Natural killer cell (primary cell): Measurements from ENCODE around the gene PLAAT2. TPM values are rescaled to one million over a fixed set of nuclear protein-coding genes. Genes with fewer than 3 reads are reported as not detected.

ENCODE experiments used
- ATAC-seq, 3 donors: fragments of 150-1000 bp in 2 of 3; fragments of 200-7000 bp in 1 of 3; cut with Tn5 transposase; 1 replicate in 1 of 3; 2 replicates in 2 of 3; pipeline ENCODE4 v1.10.0; 2021; ENCODE audit warnings: mild to moderate bottlenecking in 2 of 3, moderate library complexity in 2 of 3
- DNase-seq, 2 donors: peaks; one replicate each; pipeline versions ENCODE4 v3.0.0 to v3.0.0-alpha.2; 2013 to 2021; ENCODE audit warnings: mixed read lengths in 1 of 2
- H3K27ac ChIP-seq: one replicate; pipeline ENCODE4 v1.5.1; 2013; ENCODE audit warnings: mild to moderate bottlenecking, low read length
- H3K27me3 ChIP-seq: one replicate; pipeline ENCODE4 v1.6.1; 2013; ENCODE audit warnings: low read length; ENCODE audit not compliant: control insufficient read depth, insufficient read depth
- H3K36me3 ChIP-seq: one replicate; pipeline ENCODE4 v1.6.1; 2013; ENCODE audit warnings: low read length; ENCODE audit not compliant: control insufficient read depth, insufficient read depth
- H3K4me1 ChIP-seq: one replicate; pipeline ENCODE4 v1.6.1; 2013; ENCODE audit warnings: low read length; ENCODE audit not compliant: control insufficient read depth, insufficient read depth
- H3K4me3 ChIP-seq: one replicate; pipeline ENCODE4 v1.5.1; 2013; ENCODE audit warnings: low read length
- H3K9me3 ChIP-seq: one replicate; pipeline ENCODE4 v1.6.1; 2013; ENCODE audit warnings: low read length; ENCODE audit not compliant: control insufficient read depth, insufficient read depth
- H3K27ac Mint-ChIP-seq, 2 donors: one replicate each; pipeline ENCODE4 v1.8.0; 2022; ENCODE audit warnings: mild to moderate bottlenecking in 2 of 2, mixed read lengths in 2 of 2, moderate library complexity in 1 of 2
- H3K27me3 Mint-ChIP-seq, 2 donors: one replicate each; pipeline ENCODE4 v1.8.0; 2022; ENCODE audit warnings: low read depth in 2 of 2, mixed read lengths in 2 of 2
- H3K36me3 Mint-ChIP-seq: one replicate; pipeline ENCODE4 v1.8.0; 2022; ENCODE audit warnings: mixed read lengths
- H3K4me1 Mint-ChIP-seq, 2 donors: one replicate each; pipeline ENCODE4 v1.8.0; 2022; ENCODE audit warnings: mixed read lengths in 2 of 2
- H3K4me3 Mint-ChIP-seq: one replicate; pipeline ENCODE4 v1.8.0; 2022; ENCODE audit warnings: mild to moderate bottlenecking, moderate library complexity, mixed read lengths
- H3K9me3 Mint-ChIP-seq, 2 donors: one replicate each; pipeline ENCODE4 v1.8.0; 2022; ENCODE audit warnings: mixed read lengths in 2 of 2
- WGBS: methylation state at CpG from one replicate; pipeline ENCODE4 v1.1.7; 2013; ENCODE audit warnings: missing lambda C conversion rate; ENCODE audit not compliant: insufficient coverage; 5-methylcytosine and 5-hydroxymethylcytosine counted together
- intact Hi-C: fragments of 100-400 bp; cut with micrococcal nuclease; formaldehyde crosslinking; loops from one replicate; pipeline ENCODE4 v1.14.2; 2022
- total RNA-seq, 4 donors: library from RNA; stranded (reverse); fragments of 120-200 nt in 1 of 4; gene quantifications; one replicate each; pipeline versions ENCODE4 v1.2.3 to v1.2.4, GENCODE V29; 2013 to 2022
- TF ChIP-seq, protein P1 (sequence below): fragments of 200-600 bp; IDR thresholded peaks from one replicate; pipeline ENCODE4 v1.8.0; 2022; ENCODE audit warnings: antibody characterized with exemption

Gene PLAAT2
- total RNA-seq, 3 donors from 2014 or later (not counting 1 experiment from before 2014, with no cell fraction given), result 1.6 to 5.6 (median 4.6) TPM

DNA sequence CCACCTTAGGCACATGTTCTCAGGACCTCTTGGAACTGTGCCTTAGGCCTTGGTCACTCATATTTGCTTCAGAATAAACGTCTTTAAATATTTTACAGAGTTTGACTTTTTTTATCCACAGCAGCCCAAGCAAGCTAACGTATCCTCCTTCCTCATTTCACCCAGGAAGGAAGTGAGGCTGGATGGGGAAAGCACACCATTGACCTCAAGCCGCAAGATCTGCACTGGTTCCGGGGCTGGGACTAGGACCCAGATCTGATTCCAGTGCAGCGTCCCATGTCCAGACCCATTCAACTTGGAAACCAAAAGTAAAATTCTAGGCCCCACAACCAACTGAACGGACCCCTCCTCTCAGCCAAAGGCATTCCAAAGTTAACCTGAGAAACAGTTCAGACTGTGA is 59.7 kb downstream of the PLAAT2 start:
- peaks cover 7% of the 10 kb centered on the region for H3K9me3 ChIP-seq
- intact Hi-C loops, result no loop called here
- H3K27me3 ChIP-seq, result no peaks in the 10 kb centered on the region
- H3K27me3 Mint-ChIP-seq, result peaks cover 0 to 5% of the 10 kb centered on the region in 2 donors
- ATAC-seq (peak in 1 of 3 donors; percentile 54), DNase-seq (no peak)
- no peak overlapping the region for H3K4me3 Mint-ChIP-seq
- H3K4me1 ChIP-seq, result peaks cover 23% of the 10 kb centered on the region
- peaks cover 3 to 7% of the 10 kb centered on the region in 2 donors for H3K9me3 Mint-ChIP-seq
- no peak overlapping the region for H3K27ac Mint-ChIP-seq
- H3K36me3 Mint-ChIP-seq, result peaks cover 13% of the 10 kb centered on the region
- H3K4me1 Mint-ChIP-seq, result peaks cover 0 to 34% of the 10 kb centered on the region in 2 donors
- no peaks in the 10 kb centered on the region for H3K36me3 ChIP-seq
- WGBS, result 65% methylated on average over 5 of the region's 6 CpGs
- TF ChIP-seq, protein P1, sequence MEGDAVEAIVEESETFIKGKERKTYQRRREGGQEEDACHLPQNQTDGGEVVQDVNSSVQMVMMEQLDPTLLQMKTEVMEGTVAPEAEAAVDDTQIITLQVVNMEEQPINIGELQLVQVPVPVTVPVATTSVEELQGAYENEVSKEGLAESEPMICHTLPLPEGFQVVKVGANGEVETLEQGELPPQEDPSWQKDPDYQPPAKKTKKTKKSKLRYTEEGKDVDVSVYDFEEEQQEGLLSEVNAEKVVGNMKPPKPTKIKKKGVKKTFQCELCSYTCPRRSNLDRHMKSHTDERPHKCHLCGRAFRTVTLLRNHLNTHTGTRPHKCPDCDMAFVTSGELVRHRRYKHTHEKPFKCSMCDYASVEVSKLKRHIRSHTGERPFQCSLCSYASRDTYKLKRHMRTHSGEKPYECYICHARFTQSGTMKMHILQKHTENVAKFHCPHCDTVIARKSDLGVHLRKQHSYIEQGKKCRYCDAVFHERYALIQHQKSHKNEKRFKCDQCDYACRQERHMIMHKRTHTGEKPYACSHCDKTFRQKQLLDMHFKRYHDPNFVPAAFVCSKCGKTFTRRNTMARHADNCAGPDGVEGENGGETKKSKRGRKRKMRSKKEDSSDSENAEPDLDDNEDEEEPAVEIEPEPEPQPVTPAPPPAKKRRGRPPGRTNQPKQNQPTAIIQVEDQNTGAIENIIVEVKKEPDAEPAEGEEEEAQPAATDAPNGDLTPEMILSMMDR, result no peak
- H3K27ac ChIP-seq, result no peak overlapping the region
- no peak overlapping the region for H3K4me3 ChIP-seq

Other genes starting within 250 kb of the PLAAT2 start
- gene SLC22A9, start 193.6 kb downstream of the PLAAT2 start, total RNA-seq, result not detected
- 1 to 10 TPM in 1 of 3 donors, under 1 TPM in 2; 0.59 to 3.0 (median 0.95) TPM for gene PLAAT5, start 72.2 kb downstream of the PLAAT2 start, total RNA-seq
- gene LGALS12, start 57.3 kb downstream of the PLAAT2 start, total RNA-seq, result 1 to 10 TPM in 1 of 3 donors, under 1 TPM in 2; 0.23 to 1.8 (median 0.38) TPM
- 100 to 1,000 TPM; 204 to 215 (median 210) TPM for gene PLAAT4, start 26.6 kb downstream of the PLAAT2 start, total RNA-seq
- gene PLAAT3, start 51.1 kb upstream of the PLAAT2 start, total RNA-seq, result 10 to 100 TPM; 32.5 to 34.1 (median 34.1) TPM
- gene ATL3, start 108.0 kb upstream of the PLAAT2 start, total RNA-seq, result 10 to 100 TPM; 35.7 to 46.8 (median 41.6) TPM
- gene RTN3, start 118.1 kb upstream of the PLAAT2 start, total RNA-seq, result 10 to 100 TPM; 36.9 to 43.0 (median 37.6) TPM
- 1 to 10 TPM; 3.7 to 5.3 (median 4.8) TPM for gene ZFTA, start 205.4 kb upstream of the PLAAT2 start, total RNA-seq